ENCODE data around the gene ACSF2.
"Not testable (repeated sequence)": the region's sequence is repeated elsewhere in the genome, so short reads cannot be mapped to it uniquely, and the experiment has no call there.

ACSF2 gene

GRCh38 chr17:50472286-50472685 lies 46.3 kb downstream of the ACSF2 start:
- H3K4me3 ChIP-seq (ENCODE audit: low read depth, low read length), result no peak overlapping the region
- TF ChIP-seq CTCF (IDR thresholded peaks at IDR 0.05; ENCODE audit: low read depth, low read length), result no peak

- not testable (repeated sequence) for H3K4me3 ChIP-seq (ENCODE audit: low read depth, low read length)
- peak; percentile 35 for TF ChIP-seq CTCF (IDR thresholded peaks at IDR 0.05; ENCODE audit: low read depth, low read length)
Observed at GRCh38 chr17:50472761-50473161, 46.7 kb downstream of the ACSF2 start.

GRCh38 chr17:50473901-50474300 lies 47.9 kb downstream of the ACSF2 start:
- no peak for TF ChIP-seq CTCF (IDR thresholded peaks at IDR 0.05; ENCODE audit: low read depth, low read length)
- H3K4me3 ChIP-seq (ENCODE audit: low read depth, low read length), result no peak overlapping the region

- TF ChIP-seq CTCF (IDR thresholded peaks at IDR 0.05; ENCODE audit: low read depth, low read length), result no peak
- no peak overlapping the region for H3K4me3 ChIP-seq (ENCODE audit: low read depth, low read length)
Observed at GRCh38 chr17:50474523-50474922, 48.5 kb downstream of the ACSF2 start.

- no peak overlapping the region for H3K4me3 ChIP-seq (ENCODE audit: low read depth, low read length)
- TF ChIP-seq CTCF (IDR thresholded peaks at IDR 0.05; ENCODE audit: low read depth, low read length), result no peak
Observed at GRCh38 chr17:50475362-50475761, 49.3 kb downstream of the ACSF2 start.

GRCh38 chr17:50475775-50476544 lies 49.9 kb downstream of the ACSF2 start:
- H3K4me3 ChIP-seq (ENCODE audit: low read depth, low read length), result not testable (repeated sequence)

- no peak for TF ChIP-seq CTCF (IDR thresholded peaks at IDR 0.05; ENCODE audit: low read depth, low read length)
- no peak overlapping the region for H3K4me3 ChIP-seq (ENCODE audit: low read depth, low read length)
Observed at GRCh38 chr17:50476545-50477315, 50.7 kb downstream of the ACSF2 start.
